HG02970 (cell line): Measurements from ENCODE around the gene MAN2A2.

Experiments
- ATAC-seq: cut with Tn5 transposase; IDR thresholded peaks from one replicate; pipeline ENCODE4 v1.9.1; 2021; ENCODE audit warnings: mild to moderate bottlenecking, moderate library complexity, moderate number of reproducible peaks; ENCODE audit not compliant: unreplicated experiment, low FRiP score

Gene MAN2A2

GRCh38 chr15:90957031-90957790 is 54.1 kb downstream of the MAN2A2 start:
- no peak for ATAC-seq

GRCh38 chr15:90957791-90958190 is 54.7 kb downstream of the MAN2A2 start:
- no peak for ATAC-seq

DNA sequence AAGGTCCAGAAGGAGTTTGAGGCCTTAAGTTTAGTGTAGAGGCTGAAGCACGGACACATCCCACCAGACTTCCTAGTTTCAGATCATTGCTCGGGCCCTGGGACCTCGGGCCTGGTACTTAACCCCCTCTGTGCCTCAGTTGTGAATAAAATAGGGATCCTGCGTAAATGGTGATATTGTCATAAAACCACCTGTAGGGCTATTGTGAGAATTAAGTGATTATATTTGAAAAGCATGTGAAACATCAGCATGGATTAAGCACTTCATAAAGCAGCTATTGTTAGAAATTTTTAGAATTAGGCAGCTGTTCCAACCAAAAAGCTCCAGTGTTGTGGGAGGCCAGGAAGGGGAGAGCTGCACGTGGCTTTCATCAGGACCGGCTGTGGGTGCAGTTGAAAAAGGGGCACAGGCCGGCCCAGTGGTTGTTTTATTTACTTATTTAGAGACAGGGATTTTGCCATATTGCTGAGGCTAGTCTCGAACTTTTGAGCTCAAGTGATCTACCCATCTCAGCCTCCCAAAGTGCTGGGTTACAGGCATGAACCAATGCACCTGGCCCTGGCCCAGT is 56.0 kb downstream of the MAN2A2 start:
- ATAC-seq = no peak

- ATAC-seq = no peak
These were observed 56.8 kb downstream of the MAN2A2 start for GRCh38 chr15:90959894-90960293.

- ATAC-seq = no peak
These were observed 57.4 kb downstream of the MAN2A2 start for GRCh38 chr15:90960298-90961091.

- ATAC-seq = no peak
These were observed 58.9 kb downstream of the MAN2A2 start for GRCh38 chr15:90962021-90962420.

GRCh38 chr15:90966262-90966661 is 63.2 kb downstream of the MAN2A2 start:
- ATAC-seq = no peak

- no peak for ATAC-seq
These were observed 64.1 kb downstream of the MAN2A2 start for GRCh38 chr15:90967206-90967605.

DNA sequence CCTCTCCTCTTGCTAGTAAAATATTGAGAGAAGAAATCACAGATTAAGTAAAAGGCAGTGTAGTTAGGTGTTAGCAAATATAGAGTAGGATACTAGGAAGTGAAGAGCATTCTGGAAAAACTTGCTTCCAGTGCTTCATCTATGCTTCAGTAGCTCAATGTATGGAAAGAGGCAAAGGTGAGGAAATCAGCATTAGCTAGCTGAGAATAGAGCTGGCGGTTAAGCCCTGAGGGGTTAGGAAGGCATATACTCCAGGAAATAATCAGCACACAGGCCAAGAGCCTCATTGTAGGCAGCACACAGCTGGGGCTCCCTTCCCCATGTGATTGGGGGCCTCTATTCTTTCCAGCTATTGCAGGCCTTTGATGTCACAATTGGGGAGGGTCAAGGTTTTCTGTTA is 65.3 kb downstream of the MAN2A2 start:
- no peak for ATAC-seq

DNA sequence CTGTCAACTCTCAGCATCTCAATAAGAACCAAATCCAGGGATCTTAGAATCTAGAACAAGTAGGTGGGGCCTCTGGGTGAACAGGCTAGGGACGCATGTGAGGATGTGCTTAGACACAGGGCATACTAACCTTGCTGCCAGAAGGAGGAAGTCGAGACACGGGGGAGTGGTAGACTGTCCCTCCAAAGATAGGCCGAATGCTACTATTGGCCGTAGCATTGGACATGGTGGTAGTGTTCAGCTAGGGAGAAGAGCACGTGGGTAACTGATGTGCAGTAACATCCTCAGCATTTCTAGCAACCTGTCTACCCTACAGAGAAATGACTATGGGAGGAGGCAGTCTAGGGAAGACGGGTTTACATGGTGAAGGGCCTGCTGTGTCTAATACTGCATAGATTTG is 67.2 kb downstream of the MAN2A2 start:
- ATAC-seq = no peak

DNA sequence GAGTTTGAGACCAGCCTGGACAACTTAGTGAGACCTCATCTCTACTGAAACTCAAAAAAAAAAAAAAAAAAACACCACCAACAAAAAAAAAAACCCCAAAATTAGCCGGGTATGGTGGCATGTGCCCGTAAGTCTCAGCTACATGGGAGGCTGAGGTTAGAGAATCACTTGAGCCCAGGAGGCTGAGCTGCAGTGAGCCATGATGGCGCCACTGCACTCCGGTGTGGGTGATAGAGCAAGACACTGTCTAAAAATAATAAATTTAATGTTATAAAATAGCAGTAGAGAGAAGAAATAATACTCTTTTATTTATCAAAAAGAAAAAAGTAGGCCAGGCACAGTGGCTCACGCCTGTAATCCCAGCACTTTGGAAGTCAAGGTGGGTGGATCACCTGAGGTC is 69.0 kb downstream of the MAN2A2 start:
- ATAC-seq = no peak
